IMR-90 (cell line): ENCODE measurements around the gene EHD4. TPM values are rescaled to one million over a fixed set of nuclear protein-coding genes. Genes with fewer than 3 reads are reported as not detected.

Experiments
- ATAC-seq: fragments of 200-7000 bp; cut with Tn5 transposase; 2 replicates; pipeline ENCODE4 v1.9.1; 2020; ENCODE audit warnings: low read depth, mild to moderate bottlenecking, moderate library complexity
- BruUV-seq: library from RNA; stranded (reverse); fragments of 400-500 nt; replicated peaks from 2 replicates; lab custom pipeline; 2021; lab: Mats Ljungman, UMichigan
- CTCF ChIA-PET: fragments of 300-600 bp; formaldehyde crosslinking; extraction: SDS; loops from one replicate; lab custom pipeline; 2021; ENCODE audit warnings: antibody characterized with exemption; lab: Yijun Ruan, JAX
- POLR2A ChIA-PET: fragments of 300-600 bp; sonication (Branson Sonifier 250); formaldehyde crosslinking; loops from one replicate; lab custom pipeline; 2022; ENCODE audit warnings: antibody characterized with exemption; ENCODE audit not compliant: unreplicated experiment; lab: Charles Lee
- DNase-seq: peaks from one replicate; pipeline ENCODE4 v3.0.0; 2013
- H2AFZ ChIP-seq: replicated peaks from 2 replicates; pipeline ENCODE3; 2013; ENCODE audit warnings: low read length, mild to moderate bottlenecking; ENCODE audit not compliant: poor library complexity
- H2AK5ac ChIP-seq: 2 replicates; pipeline ENCODE4 v1.6.1; 2013; ENCODE audit warnings: low read depth, low read length, inconsistent platforms
- H2AK9ac ChIP-seq: replicated peaks from 2 replicates; pipeline ENCODE3; 2013; ENCODE audit warnings: mild to moderate bottlenecking, low read depth, low read length, moderate library complexity; ENCODE audit not compliant: poor library complexity
- H2BK120ac ChIP-seq: 2 replicates; pipeline ENCODE4 v1.6.1; 2013; ENCODE audit warnings: low read depth, low read length, inconsistent platforms
- H2BK15ac ChIP-seq: 3 replicates; pipeline ENCODE4 v1.6.1; 2013; ENCODE audit warnings: low read depth, low read length, inconsistent platforms
- H2BK20ac ChIP-seq: 2 replicates; pipeline ENCODE4 v1.6.1; 2013; ENCODE audit warnings: low read depth, mild to moderate bottlenecking, inconsistent platforms, low read length, moderate library complexity
- H2BK5ac ChIP-seq: 2 replicates; pipeline ENCODE4 v1.6.1; 2013; ENCODE audit warnings: mild to moderate bottlenecking, low read depth, low read length, inconsistent platforms; ENCODE audit not compliant: poor library complexity, severe bottlenecking
- H3K14ac ChIP-seq: replicated peaks from 2 replicates; pipeline ENCODE4 v1.6.1; 2013; ENCODE audit warnings: low read depth, low read length, inconsistent platforms
- H3K18ac ChIP-seq: 2 replicates; pipeline ENCODE4 v1.6.1; 2013; ENCODE audit warnings: low read depth, low read length, control low read depth
- H3K23ac ChIP-seq: 2 replicates; pipeline ENCODE4 v1.6.1; 2013; ENCODE audit warnings: low read depth, low read length, inconsistent platforms
- H3K27ac ChIP-seq: 2 replicates; pipeline ENCODE4 v1.5.1; 2013; ENCODE audit warnings: mild to moderate bottlenecking, control low read depth, low read length; ENCODE audit not compliant: insufficient read depth
- H3K27me3 ChIP-seq: 2 replicates; pipeline ENCODE4 v1.6.1; 2013; ENCODE audit warnings: low read length; ENCODE audit not compliant: control insufficient read depth, insufficient read depth
- H3K36me3 ChIP-seq: 2 replicates; pipeline ENCODE4 v1.6.1; 2013; ENCODE audit warnings: low read length, mixed read lengths; ENCODE audit not compliant: control insufficient read depth, insufficient read depth
- H3K4ac ChIP-seq: 2 replicates; pipeline ENCODE4 v1.6.1; 2013; ENCODE audit warnings: low read depth, low read length, inconsistent platforms
- H3K4me1 ChIP-seq: 2 replicates; pipeline ENCODE4 v1.6.1; 2013; ENCODE audit warnings: low read length, mixed read lengths; ENCODE audit not compliant: control insufficient read depth, insufficient read depth
- H3K4me2 ChIP-seq: 2 replicates; pipeline ENCODE4 v1.6.1; 2013; ENCODE audit warnings: low read depth, mild to moderate bottlenecking, control low read depth, low read length, moderate library complexity
- H3K4me3 ChIP-seq: 2 replicates; pipeline ENCODE4 v1.5.1; 2013; ENCODE audit warnings: low read depth, mild to moderate bottlenecking, control low read depth, low read length, moderate library complexity; ENCODE audit not compliant: insufficient read depth
- H3K56ac ChIP-seq: 2 replicates; pipeline ENCODE4 v1.6.1; 2013; ENCODE audit warnings: low read length, inconsistent platforms; ENCODE audit not compliant: insufficient read depth; ENCODE audit errors: extremely low read depth
- H3K79me1 ChIP-seq, 2 experiments: 2 replicates each; pipeline ENCODE4 v1.6.1; 2013; ENCODE audit warnings: low read length in 2 of 2, inconsistent platforms in 1 of 2, low read depth in 1 of 2
- H3K9ac ChIP-seq: 2 replicates; pipeline ENCODE4 v1.6.1; 2013; ENCODE audit warnings: low read depth, low read length, control low read depth
- H3K9me1 ChIP-seq: 2 replicates; pipeline ENCODE4 v1.6.1; 2013; ENCODE audit warnings: low read length, inconsistent platforms; ENCODE audit not compliant: insufficient read depth
- H3K9me3 ChIP-seq: 2 replicates; pipeline ENCODE4 v1.6.1; 2013; ENCODE audit warnings: low read length; ENCODE audit not compliant: control insufficient read depth, insufficient read depth
- H4K20me1 ChIP-seq: 2 replicates; pipeline ENCODE4 v1.6.1; 2013; ENCODE audit warnings: low read length, inconsistent platforms; ENCODE audit not compliant: insufficient read depth
- H4K5ac ChIP-seq: 2 replicates; pipeline ENCODE4 v1.6.1; 2013; ENCODE audit warnings: mild to moderate bottlenecking, low read depth, low read length, control low read depth
- H4K8ac ChIP-seq, 2 experiments: 2 replicates each; pipeline ENCODE4 v1.6.1; 2013; ENCODE audit warnings: low read depth in 2 of 2, low read length in 2 of 2, control low read depth in 1 of 2, inconsistent platforms in 1 of 2
- H4K91ac ChIP-seq: 2 replicates; pipeline ENCODE4 v1.6.1; 2013; ENCODE audit warnings: low read depth, low read length, inconsistent platforms; ENCODE audit not compliant: insufficient read depth
- CTCF ChIP-seq: conservative IDR thresholded peaks from 2 replicates; pipeline ENCODE4 v1.5.1; 2012; ENCODE audit warnings: mild to moderate bottlenecking, low read depth, low read length, improper control_type of control experiment
- FOS ChIP-seq: fragments of 150-350 bp; IDR thresholded peaks from 2 replicates; pipeline ENCODE4 v1.6.1; 2016; ENCODE audit warnings: low read depth, low read length
- RAD21 ChIP-seq: IDR thresholded peaks from 2 replicates; pipeline ENCODE4 v1.6.1; 2012; ENCODE audit warnings: low read length, improper control_type of control experiment
- WGBS, 2 experiments: methylation state at CpG; one replicate each; pipeline versions ENCODE4 v1.1.5 to v1.1.7; 2013; ENCODE audit warnings: missing lambda C conversion rate in 2 of 2; ENCODE audit not compliant: insufficient read length in 1 of 2; ENCODE audit errors: extremely low coverage in 2 of 2; 5-methylcytosine and 5-hydroxymethylcytosine counted together
- dilution Hi-C: fragments of 300-500 bp; cut with HindIII; formaldehyde crosslinking; loops from one replicate; pipeline ENCODE4 v1.14.3; 2018; ENCODE audit warnings: low sequenced_read_pairs; ENCODE audit not compliant: unreplicated experiment
- in situ Hi-C: fragments of 300-500 bp; cut with MboI; formaldehyde crosslinking; loops from 3 replicates; pipeline ENCODE4 v1.14.3; 2019; ENCODE audit warnings: low sequenced_read_pairs, inconsistent platforms, mixed read lengths
- intact Hi-C: fragments of 100-400 bp; cut with micrococcal nuclease; formaldehyde crosslinking; loops from 2 replicates; pipeline ENCODE4 v1.10.0; 2022
- polyA plus RNA-seq, 3 experiments: library from polyadenylated mRNA; depleted of rRNA; stranded (reverse); fragments of >200 nt; gene quantifications; 2 replicates each; pipeline ENCODE4 v1.2.3, GENCODE V29; 2012; ENCODE audit warnings: low replicate concordance in 1 of 3
- total RNA-seq: library from RNA; depleted of rRNA; stranded (reverse); fragments of >200 nt; gene quantifications from 2 replicates; pipeline ENCODE4 v1.2.3, GENCODE V29; 2012

EHD4 gene
- total and polyA plus RNA-seq, 2 of the 4 experiments (the other 2 are of a cell fraction) = 21.0 to 29.0 TPM

GRCh38 chr15:41908736-41909461, 63.5 kb downstream of the EHD4 start:
- POLR2A ChIA-PET = no interaction called here
- H3K27me3 ChIP-seq = no peaks in the 10 kb centered on the region
- CTCF ChIA-PET = no interaction called here
- H2BK15ac ChIP-seq = no peak overlapping the region
- TF ChIP-seq FOS = no peak
- no peak for TF ChIP-seq CTCF
- no peak for TF ChIP-seq RAD21
- no peak overlapping the region for H4K5ac ChIP-seq
- no peaks in the 10 kb centered on the region for H3K9me3 ChIP-seq
- H3K9ac ChIP-seq = no peak overlapping the region
- no peak overlapping the region for H4K91ac ChIP-seq
- no peak overlapping the region for H2AK5ac ChIP-seq
- H3K4ac ChIP-seq = no peak overlapping the region
- DNase-seq = no peak
- H3K56ac ChIP-seq = no peak overlapping the region
- 88% methylated on average over 8 of the region's 17 CpGs; no CpG with 5 or more reads in 1 of the 2 experiments for WGBS, 2 experiments
- H3K4me3 ChIP-seq = no peak overlapping the region
- H4K20me1 ChIP-seq = peaks cover 14% of the 10 kb centered on the region
- H3K4me1 ChIP-seq = no peaks in the 10 kb centered on the region
- in situ Hi-C loops = no loop called here
- H3K18ac ChIP-seq = no peak overlapping the region
- H3K27ac ChIP-seq = no peak overlapping the region
- no peak overlapping the region for H2AFZ ChIP-seq
- dilution Hi-C loops = no loop called here
- no peak overlapping the region for H2BK20ac ChIP-seq
- intact Hi-C loops = no loop called here
- peaks cover 21% of the 10 kb centered on the region for H3K36me3 ChIP-seq
- no peak overlapping the region for H3K4me2 ChIP-seq
- H2AK9ac ChIP-seq = no peak overlapping the region
- H4K8ac ChIP-seq = no peak overlapping the region
- H3K79me1 ChIP-seq = peaks cover 10 to 47% of the 10 kb centered on the region in 2 experiments; a peak in 3 of 4 replicates
- H2BK5ac ChIP-seq = no peak overlapping the region
- no peak overlapping the region for H2BK120ac ChIP-seq
- H3K9me1 ChIP-seq = peaks cover 10% of the 10 kb centered on the region; the same call in 1 of the 2 replicates
- H3K23ac ChIP-seq = no peak overlapping the region
- no peak overlapping the region for H3K14ac ChIP-seq
- BruUV-seq = no TSS peak
- ATAC-seq = no peak
